Fibroblast of lung (primary cell): ENCODE data around the gene ANO2. TPM values are rescaled to one million over a fixed set of nuclear protein-coding genes. Genes with fewer than 3 reads are reported as not detected.
A peak's percentile ranks its signal among the peaks of the same experiment; 100 is the strongest.

Experiments used
- DNase-seq, 2 donors: peaks; one replicate each; pipeline versions ENCODE4 v3.0.0 to v3.0.0-alpha.2; 2010; ENCODE audit warnings: low read depth in 2 of 2
- H2AFZ ChIP-seq: 2 replicates; pipeline ENCODE4 v1.5.1; 2012; ENCODE audit warnings: low read length, control low read depth, inconsistent platforms
- H3K27ac ChIP-seq: 2 replicates; pipeline ENCODE4 v1.5.1; 2011; ENCODE audit warnings: low read length, control low read depth; ENCODE audit not compliant: insufficient read depth
- H3K27me3 ChIP-seq: 2 replicates; pipeline ENCODE4 v1.5.1; 2011; ENCODE audit warnings: mild to moderate bottlenecking, low read length; ENCODE audit not compliant: control insufficient read depth, insufficient read depth
- H3K36me3 ChIP-seq: 2 replicates; pipeline ENCODE4 v1.5.1; 2011; ENCODE audit warnings: low read length; ENCODE audit not compliant: control insufficient read depth, insufficient read depth
- H3K4me1 ChIP-seq: 2 replicates; pipeline ENCODE4 v1.5.1; 2011; ENCODE audit warnings: low read length; ENCODE audit not compliant: control insufficient read depth, insufficient read depth; ENCODE audit errors: extremely low read depth
- H3K4me2 ChIP-seq: 2 replicates; pipeline ENCODE4 v1.5.1; 2011; ENCODE audit warnings: low read length, control low read depth; ENCODE audit not compliant: insufficient read depth; ENCODE audit errors: extremely low read depth
- H3K4me3 ChIP-seq, 4 experiments: fragments of 200-600 bp in 1 of 4; sonication (generic) in 1 of 4; replicated peaks in 1 of 4; 2 replicates each; pipeline ENCODE4 v1.5.1; 2011 to 2016; ENCODE audit warnings: low read length in 4 of 4, low read depth in 3 of 4, mild to moderate bottlenecking in 3 of 4, control low read depth in 2 of 4, inconsistent platforms in 1 of 4, mixed read lengths in 1 of 4; ENCODE audit not compliant: insufficient read depth in 1 of 4; ENCODE audit errors: control extremely low read depth in 1 of 4
- H3K79me2 ChIP-seq: 2 replicates; pipeline ENCODE4 v1.5.1; 2012; ENCODE audit warnings: mild to moderate bottlenecking, low read length, inconsistent platforms; ENCODE audit not compliant: control insufficient read depth, insufficient read depth
- H3K9ac ChIP-seq: 2 replicates; pipeline ENCODE4 v1.5.1; 2011; ENCODE audit warnings: mild to moderate bottlenecking, low read length, control low read depth; ENCODE audit not compliant: insufficient read depth
- H3K9me3 ChIP-seq: 2 replicates; pipeline ENCODE4 v1.5.1; 2012; ENCODE audit warnings: low read depth, low read length; ENCODE audit not compliant: control insufficient read depth, insufficient read depth
- H4K20me1 ChIP-seq: 2 replicates; pipeline ENCODE4 v1.5.1; 2011; ENCODE audit warnings: low read length; ENCODE audit not compliant: control insufficient read depth, insufficient read depth; ENCODE audit errors: extremely low read depth
- CTCF ChIP-seq, 2 donors: IDR thresholded peaks in 1 of 2; conservative IDR thresholded peaks in 1 of 2; 1 replicate in 1 of 2; 2 replicates in 1 of 2; pipeline ENCODE4 v1.5.1; 2011 to 2012; ENCODE audit warnings: low read length in 2 of 2, control low read depth in 1 of 2, inconsistent platforms in 1 of 2, low read depth in 1 of 2, mild to moderate bottlenecking in 1 of 2
- EZH2 ChIP-seq: IDR thresholded peaks from 2 replicates; pipeline ENCODE4 v1.5.1; 2012; ENCODE audit warnings: low read length, control low read depth, mild to moderate bottlenecking; ENCODE audit errors: missing control alignments
- polyA plus RNA-seq, 2 donors: library from polyadenylated mRNA; depleted of rRNA in 1 of 2; stranded (reverse) in 1 of 2; unstranded in 1 of 2; fragments of >200 nt; gene quantifications; 2 replicates each; pipeline ENCODE4 v1.2.1, GENCODE V29; 2011 to 2012; ENCODE audit warnings: missing spikeins in 1 of 2
- total RNA-seq: library from RNA; depleted of rRNA; stranded (reverse); fragments of >200 nt; gene quantifications from 2 replicates; pipeline ENCODE4 v1.2.1, GENCODE V29; 2014

ANO2 gene
- total and polyA plus RNA-seq, 2 donors (not counting 1 experiment from before 2014, with no cell fraction given), result 0.15 to 0.17 TPM

GRCh38 chr12:5733916-5734315, 211.1 kb downstream of the ANO2 start:
- H3K9ac ChIP-seq, result no peak overlapping the region
- H3K4me3 ChIP-seq, result no peak overlapping the region
- no peaks in the 10 kb centered on the region for H3K36me3 ChIP-seq
- H3K4me2 ChIP-seq, result no peak overlapping the region
- no peaks in the 10 kb centered on the region for H3K79me2 ChIP-seq
- H4K20me1 ChIP-seq, result no peaks in the 10 kb centered on the region
- TF ChIP-seq CTCF (conservative IDR thresholded peaks at IDR 0.05 in 1 of 2, IDR thresholded peaks at IDR 0.05 in 1 of 2; ENCODE audit: low read depth in 1 of 2, low read length in 2 of 2) (no peak), EZH2 (no peak)
- no peaks in the 10 kb centered on the region for H3K27me3 ChIP-seq
- DNase-seq, result no peak
- no peaks in the 10 kb centered on the region for H3K9me3 ChIP-seq
- H2AFZ ChIP-seq, result no peak overlapping the region
- no peak overlapping the region for H3K27ac ChIP-seq
- H3K4me1 ChIP-seq, result no peaks in the 10 kb centered on the region

- H3K79me2 ChIP-seq, result no peaks in the 10 kb centered on the region
- no peaks in the 10 kb centered on the region for H4K20me1 ChIP-seq
- no peak overlapping the region for H3K27ac ChIP-seq
- DNase-seq, result peak in 1 of 2 donors; percentile 17
- H3K9ac ChIP-seq, result no peak overlapping the region
- no peaks in the 10 kb centered on the region for H3K36me3 ChIP-seq
- no peaks in the 10 kb centered on the region for H3K4me1 ChIP-seq
- H3K4me3 ChIP-seq, result no peak overlapping the region
- H3K4me2 ChIP-seq, result no peak overlapping the region
- TF ChIP-seq EZH2 (no peak), CTCF (conservative IDR thresholded peaks at IDR 0.05 in 1 of 2, IDR thresholded peaks at IDR 0.05 in 1 of 2; ENCODE audit: low read depth in 1 of 2, low read length in 2 of 2) (no peak)
- no peaks in the 10 kb centered on the region for H3K9me3 ChIP-seq
- no peaks in the 10 kb centered on the region for H3K27me3 ChIP-seq
- H2AFZ ChIP-seq, result no peak overlapping the region
Measured at GRCh38 chr12:5733136-5733755, 211.8 kb downstream of the ANO2 start.

GRCh38 chr12:5730962-5731361, 214.1 kb downstream of the ANO2 start:
- Histone ChIP-seq H3K9ac (no peak overlapping the region), H3K4me1 (no peaks in the 10 kb centered on the region), H3K27me3 (no peaks in the 10 kb centered on the region), H4K20me1 (no peaks in the 10 kb centered on the region), H3K36me3 (no peaks in the 10 kb centered on the region), H3K4me3 (no peak overlapping the region), H2AFZ (no peak overlapping the region), H3K9me3 (no peaks in the 10 kb centered on the region), H3K79me2 (no peaks in the 10 kb centered on the region), H3K27ac (no peak overlapping the region), H3K4me2 (no peak overlapping the region)
- no peak for DNase-seq
- TF ChIP-seq CTCF (conservative IDR thresholded peaks at IDR 0.05 in 1 of 2, IDR thresholded peaks at IDR 0.05 in 1 of 2; ENCODE audit: low read depth in 1 of 2, low read length in 2 of 2) (no peak), EZH2 (no peak)
